Cardiac fibroblast (primary cell): Measurements from ENCODE around the gene PAMR1.
"Not testable (repeated sequence)": the region's sequence is repeated elsewhere in the genome, so short reads cannot be mapped to it uniquely, and the experiment has no call there.

Experiments
- DNase-seq, 2 donors: peaks; one replicate each; pipeline versions ENCODE4 v3.0.0 to v3.0.0-alpha.2; 2010; ENCODE audit warnings: low read depth in 2 of 2
- H3K4me3 ChIP-seq, 2 donors: replicated peaks in 1 of 2; 1 replicate in 1 of 2; 2 replicates in 1 of 2; pipeline ENCODE4 v1.5.1; 2011; ENCODE audit warnings: low read depth in 2 of 2, low read length in 2 of 2, mild to moderate bottlenecking in 2 of 2, moderate library complexity in 1 of 2
- TF ChIP-seq, protein P1 (sequence below): IDR thresholded peaks from one replicate; pipeline ENCODE4 v1.5.1; 2011; ENCODE audit warnings: low read depth, mild to moderate bottlenecking, low read length, inconsistent platforms

PAMR1 gene

DNA sequence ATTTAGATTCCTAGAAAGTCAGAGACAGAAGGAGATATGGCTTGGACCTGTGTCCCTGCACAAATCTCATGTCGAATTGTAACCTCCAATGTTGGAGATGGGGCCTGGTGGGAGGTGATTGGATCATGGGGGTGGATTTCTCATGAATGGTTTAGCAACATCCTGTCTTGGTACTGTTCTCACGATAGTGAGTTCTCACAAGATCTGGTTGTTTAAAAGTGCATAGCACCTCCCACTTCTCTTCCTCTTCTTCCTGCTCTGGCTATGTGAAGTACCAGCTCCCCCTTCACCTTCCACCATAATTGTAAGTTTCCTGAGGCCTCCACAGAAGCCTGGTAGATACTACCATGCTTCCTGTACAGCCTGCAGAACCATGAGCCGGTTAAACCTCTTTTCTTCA lies 27.6 kb upstream of the PAMR1 start:
- DNase-seq, result peak in 1 of 2 donors; percentile 45
- no peak overlapping the region for H3K4me3 ChIP-seq
- TF ChIP-seq, protein P1, sequence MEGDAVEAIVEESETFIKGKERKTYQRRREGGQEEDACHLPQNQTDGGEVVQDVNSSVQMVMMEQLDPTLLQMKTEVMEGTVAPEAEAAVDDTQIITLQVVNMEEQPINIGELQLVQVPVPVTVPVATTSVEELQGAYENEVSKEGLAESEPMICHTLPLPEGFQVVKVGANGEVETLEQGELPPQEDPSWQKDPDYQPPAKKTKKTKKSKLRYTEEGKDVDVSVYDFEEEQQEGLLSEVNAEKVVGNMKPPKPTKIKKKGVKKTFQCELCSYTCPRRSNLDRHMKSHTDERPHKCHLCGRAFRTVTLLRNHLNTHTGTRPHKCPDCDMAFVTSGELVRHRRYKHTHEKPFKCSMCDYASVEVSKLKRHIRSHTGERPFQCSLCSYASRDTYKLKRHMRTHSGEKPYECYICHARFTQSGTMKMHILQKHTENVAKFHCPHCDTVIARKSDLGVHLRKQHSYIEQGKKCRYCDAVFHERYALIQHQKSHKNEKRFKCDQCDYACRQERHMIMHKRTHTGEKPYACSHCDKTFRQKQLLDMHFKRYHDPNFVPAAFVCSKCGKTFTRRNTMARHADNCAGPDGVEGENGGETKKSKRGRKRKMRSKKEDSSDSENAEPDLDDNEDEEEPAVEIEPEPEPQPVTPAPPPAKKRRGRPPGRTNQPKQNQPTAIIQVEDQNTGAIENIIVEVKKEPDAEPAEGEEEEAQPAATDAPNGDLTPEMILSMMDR, result no peak

GRCh38 chr11:35552616-35553015 lies 27.2 kb upstream of the PAMR1 start:
- H3K4me3 ChIP-seq, result no peak overlapping the region
- TF ChIP-seq, protein P1, result no peak
- no peak for DNase-seq

- DNase-seq, result peak in 1 of 2 donors; percentile 39
- TF ChIP-seq, protein P1, result no peak
- no peak overlapping the region for H3K4me3 ChIP-seq
Measured at GRCh38 chr11:35550374-35551036, 25.1 kb upstream of the PAMR1 start.

GRCh38 chr11:35549787-35550186 lies 24.4 kb upstream of the PAMR1 start:
- no peak overlapping the region for H3K4me3 ChIP-seq
- TF ChIP-seq, protein P1, result no peak
- peak; percentile 87 to 97 for DNase-seq

DNA sequence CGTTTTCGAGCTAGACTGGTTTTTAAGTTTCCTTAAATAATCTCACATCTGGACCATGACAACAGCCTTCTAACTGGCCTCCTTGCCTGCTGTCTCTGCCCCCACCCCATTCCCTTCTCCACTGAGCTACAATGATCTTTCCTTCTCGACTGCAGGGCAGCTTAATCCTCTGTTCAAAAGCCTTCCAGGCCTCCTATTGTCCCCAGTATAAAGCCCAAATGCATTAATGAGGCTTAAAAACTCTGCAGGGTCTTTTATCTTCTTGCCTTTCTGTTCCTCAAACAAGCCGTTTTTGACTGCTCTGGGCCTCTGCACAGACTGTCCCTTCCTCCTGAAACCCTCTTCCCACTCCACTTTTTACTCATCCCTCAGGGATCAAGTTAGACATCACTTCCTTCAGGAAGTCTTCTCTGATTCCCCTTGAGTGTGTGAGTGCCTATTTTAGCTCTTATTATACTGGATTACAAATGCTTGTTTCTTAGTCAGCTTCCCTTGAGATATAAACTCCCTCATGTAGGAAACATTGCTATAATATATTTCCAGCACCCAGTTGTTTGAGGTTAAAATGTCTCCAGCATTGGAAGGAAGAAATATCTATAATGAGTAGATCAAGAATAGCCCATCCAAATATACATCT lies 23.6 kb upstream of the PAMR1 start:
- peak; percentile 35 to 82 for DNase-seq
- no peak overlapping the region for H3K4me3 ChIP-seq
- TF ChIP-seq, protein P1, result no peak

- DNase-seq, H3K4me3 ChIP-seq: not testable (repeated sequence)
Measured at GRCh38 chr11:35547995-35548394, 22.6 kb upstream of the PAMR1 start.

GRCh38 chr11:35546317-35546716 lies 20.9 kb upstream of the PAMR1 start:
- TF ChIP-seq, protein P1, result no peak
- no peak overlapping the region for H3K4me3 ChIP-seq
- DNase-seq, result peak; percentile 27 to 57
